ENCODE results near the gene CA12. TPM values are rescaled to one million over a fixed set of nuclear protein-coding genes. Genes with fewer than 3 reads are reported as not detected.

CA12 gene
- total and polyA plus RNA-seq, 10 of the 15 experiments (the other 5 are each of a cell fraction or from before 2014, with no cell fraction given), result 0.03 to 0.10 TPM; not detected in 8

DNA sequence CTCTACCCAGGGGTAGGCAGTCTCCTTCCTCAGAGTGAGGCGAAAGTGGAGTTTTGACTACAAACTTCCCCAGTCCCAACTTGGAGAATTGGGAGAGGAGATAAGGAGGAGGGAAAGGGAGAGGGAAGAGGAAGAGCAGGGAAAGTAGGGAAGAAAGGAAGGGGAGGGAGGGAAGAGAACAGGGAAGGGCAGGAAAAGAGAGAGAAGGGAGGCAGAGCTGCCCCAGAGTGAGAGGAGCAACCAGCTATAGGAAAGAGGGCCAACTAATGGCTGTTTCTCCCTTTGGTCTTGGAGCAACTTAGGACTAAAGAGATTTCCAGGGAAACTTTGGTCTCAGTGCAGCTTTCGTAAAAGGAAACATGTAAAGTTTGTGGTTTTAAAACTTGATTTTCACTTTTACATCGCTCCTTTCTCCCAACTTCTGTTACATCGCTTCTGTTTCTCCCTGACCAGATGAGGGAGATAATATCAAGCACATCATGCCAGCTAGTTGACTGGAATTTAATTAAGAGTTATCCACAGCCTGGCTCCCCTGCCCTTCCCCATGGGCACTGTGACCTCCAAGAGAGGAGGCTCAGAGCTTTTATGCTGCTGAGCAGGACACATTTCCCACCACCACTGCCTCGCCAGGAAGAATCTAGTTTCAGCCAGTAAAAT is 1.4 kb downstream of the CA12 start:
- Histone ChIP-seq H3K4me3 (no peak overlapping the region), H3K79me2 (ENCODE audit: control insufficient read depth, insufficient read depth, low read length) (no peaks in the 10 kb centered on the region), H3K4me2 (ENCODE audit: control insufficient read depth, insufficient read depth) (no peak overlapping the region), H3K9ac (ENCODE audit: control insufficient read depth, insufficient read depth, low read length) (no peak overlapping the region), H2AFZ (ENCODE audit: control insufficient read depth, low read depth, low read length) (no peak overlapping the region), H3K27me3 (replicated peaks in 1 of 2; ENCODE audit: control insufficient read depth in 2 of 2, insufficient read depth in 2 of 2, low read length in 1 of 2) (peaks cover 2 to 11% of the 10 kb centered on the region in 2 experiments; a peak in 3 of 4 replicates), H4K20me1 (ENCODE audit: control insufficient read depth, insufficient read depth) (no peaks in the 10 kb centered on the region), H3K9me3 (replicated peaks; ENCODE audit: control insufficient read depth, insufficient read depth, low read length) (no peaks in the 10 kb centered on the region; the same call in 2 of the 3 replicates), H3K4me1 (ENCODE audit: control insufficient read depth, insufficient read depth, low read length) (no peaks in the 10 kb centered on the region), H3K36me3 (ENCODE audit: control insufficient read depth in 2 of 2, insufficient read depth in 2 of 2, low read length in 1 of 2) (no peaks in the 10 kb centered on the region), H3K27ac (ENCODE audit: control insufficient read depth, insufficient read depth) (no peak overlapping the region)
- no peak for FAIRE-seq
- DNase-seq (ENCODE audit: low read depth, low spot score), result no peak
- POLR2A ChIA-PET, result no interaction called here
- in situ Hi-C loops (cut with MboI), result no loop called here
- 18% methylated on average over 5 of the region's 5 CpGs for WGBS (ENCODE audit: insufficient coverage, insufficient replicate concordance, low lambda C conversion rate, missing lambda C conversion rate)
- SMC1A ChIA-PET (ENCODE audit: uncharacterized antibody, unreplicated experiment), result interaction anchor here (0.7 to 1.3 kb wide), 3 partner anchors 10 to 89 kb away, joined by 3 to 6 read pairs (median 3); no protein-coding TSS in a partner anchor
- no TSS peak for BruUV-seq (replicated peaks)
- ATAC-seq, result no peak
- no peak for TF ChIP-seq NFYA (IDR thresholded peaks at IDR 0.05; ENCODE audit: borderline replicate concordance, low read depth, low read length)
- TF ChIP-seq RB1 (IDR thresholded peaks at IDR 0.05; ENCODE audit: borderline replicate concordance), result no peak
- TF ChIP-seq, protein P1, sequence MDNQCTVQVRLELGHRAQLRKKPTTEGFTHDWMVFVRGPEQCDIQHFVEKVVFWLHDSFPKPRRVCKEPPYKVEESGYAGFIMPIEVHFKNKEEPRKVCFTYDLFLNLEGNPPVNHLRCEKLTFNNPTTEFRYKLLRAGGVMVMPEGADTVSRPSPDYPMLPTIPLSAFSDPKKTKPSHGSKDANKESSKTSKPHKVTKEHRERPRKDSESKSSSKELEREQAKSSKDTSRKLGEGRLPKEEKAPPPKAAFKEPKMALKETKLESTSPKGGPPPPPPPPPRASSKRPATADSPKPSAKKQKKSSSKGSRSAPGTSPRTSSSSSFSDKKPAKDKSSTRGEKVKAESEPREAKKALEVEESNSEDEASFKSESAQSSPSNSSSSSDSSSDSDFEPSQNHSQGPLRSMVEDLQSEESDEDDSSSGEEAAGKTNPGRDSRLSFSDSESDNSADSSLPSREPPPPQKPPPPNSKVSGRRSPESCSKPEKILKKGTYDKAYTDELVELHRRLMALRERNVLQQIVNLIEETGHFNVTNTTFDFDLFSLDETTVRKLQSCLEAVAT (IDR thresholded peaks at IDR 0.05), result no peak
- no peak for TF ChIP-seq SMAD1 (IDR thresholded peaks at IDR 0.05; ENCODE audit: low read depth, partially characterized antibody)
- TF ChIP-seq YBX1 (IDR thresholded peaks at IDR 0.05), result no peak
- no peak for TF ChIP-seq NFIC (IDR thresholded peaks at IDR 0.05; ENCODE audit: low read depth, low read length)
- TF ChIP-seq MTA2 (IDR thresholded peaks at IDR 0.05; ENCODE audit: low read depth), result no peak
- TF ChIP-seq TBL1XR1 (IDR thresholded peaks at IDR 0.05; ENCODE audit: low read depth, low read length), result no peak
- TF ChIP-seq KLF5 (IDR thresholded peaks at IDR 0.05; ENCODE audit: partially characterized antibody), result no peak
- TF ChIP-seq PAX8 (IDR thresholded peaks at IDR 0.05), result no peak
- no peak for TF ChIP-seq EGR1 (IDR thresholded peaks at IDR 0.05; ENCODE audit: borderline replicate concordance in 1 of 2, low read depth in 2 of 2, low read length in 2 of 2)
- no peak for TF ChIP-seq LARP7 (IDR thresholded peaks at IDR 0.05)
- TF ChIP-seq RCOR1 (conservative IDR thresholded peaks at IDR 0.05; ENCODE audit: low read depth, low read length), result no peak
- TF ChIP-seq CBX5 (IDR thresholded peaks at IDR 0.05; ENCODE audit: low read depth), result no peak
- CTCF ChIA-PET, result interaction anchor here (0.6 to 1.2 kb wide), 3 partner anchors 9 to 141 kb away, joined by 3 to 5 read pairs (median 4); no protein-coding TSS in a partner anchor
- RAD21 ChIA-PET (ENCODE audit: unreplicated experiment), result no interaction called here
- intact Hi-C loops (cut with micrococcal nuclease; ENCODE audit: unreplicated experiment), result no loop called here
